Frontal cortex (tissue), 4 donors: ENCODE data around the gene DERL3. TPM values are rescaled to one million over a fixed set of nuclear protein-coding genes. Genes with fewer than 3 reads are reported as not detected.

Experiments
- DNase-seq, 2 donors: peaks; one replicate each; pipeline ENCODE4 v3.0.0; 2012; ENCODE audit warnings: low spot score in 2 of 2
- FAIRE-seq: peaks from 2 replicates; lab custom pipeline; 2012; peaks lifted over from hg19 to GRCh38; lab: Jason Lieb, UNC
- total RNA-seq: library from RNA; depleted of rRNA; stranded (reverse); fragments of >200 nt; gene quantifications from one replicate; pipeline ENCODE4 v1.2.3, GENCODE V29; 2014
- donor health status: control.
- donor health status: control.
- donor health status: control.

The DERL3 gene
- total RNA-seq, 1 donor from 2014 or later, result 0.82 TPM

DNA sequence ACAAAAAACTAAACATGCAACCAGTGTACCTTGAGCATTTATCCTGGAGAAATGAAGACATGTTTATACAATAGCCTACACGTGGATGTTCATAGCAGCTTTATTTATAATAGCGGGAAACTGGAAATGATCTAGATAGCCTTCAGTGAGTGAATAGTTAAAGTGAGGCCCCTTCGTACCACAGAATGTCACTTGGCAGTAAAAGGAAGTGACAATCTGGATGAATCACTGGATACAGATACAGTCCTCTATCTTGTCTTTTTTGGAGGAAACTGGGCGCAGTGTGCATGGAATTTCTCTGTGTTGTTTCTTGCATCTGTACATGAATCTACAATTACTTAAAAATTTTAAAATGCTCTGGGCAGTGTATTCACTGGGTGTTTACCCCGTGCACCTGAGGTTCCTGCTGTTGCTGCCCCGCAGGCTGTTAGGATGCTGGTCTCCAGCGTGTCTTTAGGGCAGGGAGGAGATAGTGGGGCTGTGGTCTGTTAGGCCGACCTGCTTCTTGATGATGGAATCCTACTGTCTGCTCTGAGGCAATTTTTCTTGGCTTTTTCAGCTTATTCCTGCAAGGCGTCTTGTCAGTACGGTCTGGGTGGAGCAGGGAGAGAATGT, 23.2 kb downstream of the DERL3 start:
- FAIRE-seq (no peak), DNase-seq (no peak)

DNA sequence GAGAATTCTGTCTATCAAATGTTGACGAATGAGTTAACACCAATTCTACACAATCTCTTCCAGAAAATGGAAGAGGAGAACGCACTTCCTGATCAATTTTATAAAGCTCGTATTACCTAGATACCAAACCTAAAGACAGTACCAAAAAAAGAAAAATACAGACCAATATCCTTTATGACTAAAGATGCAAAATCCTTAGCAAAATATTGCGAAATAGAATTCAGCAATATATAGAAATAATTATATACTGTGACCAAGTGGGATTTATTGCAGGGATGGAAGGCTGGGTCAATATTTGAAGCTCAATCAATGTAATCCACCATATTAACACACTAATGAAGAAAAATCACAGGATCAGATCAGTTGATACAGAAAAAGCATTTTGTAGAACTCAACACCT, 26.4 kb downstream of the DERL3 start:
- no peak for DNase-seq
- no peak for FAIRE-seq

DNA sequence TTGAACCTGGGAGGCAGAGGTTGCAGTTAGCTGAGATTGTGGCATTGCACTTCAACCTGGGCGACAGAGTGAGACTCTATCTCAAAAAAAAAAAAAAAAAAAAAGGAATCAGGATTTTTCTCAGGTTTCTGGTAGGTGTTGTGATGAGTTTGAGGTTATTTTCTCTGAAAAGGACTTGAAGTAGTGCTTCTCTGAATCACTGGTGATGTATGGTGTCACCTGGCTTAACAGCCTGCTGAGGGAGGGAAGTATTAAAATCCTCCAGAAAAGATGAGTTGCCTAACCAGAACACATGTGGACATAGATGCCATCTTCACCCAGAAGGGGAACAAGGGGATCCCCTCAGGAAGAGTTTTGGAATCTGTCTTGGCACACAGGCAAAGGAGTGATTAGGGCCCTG, 32.0 kb downstream of the DERL3 start:
- DNase-seq (no peak), FAIRE-seq (no peak)

DNA sequence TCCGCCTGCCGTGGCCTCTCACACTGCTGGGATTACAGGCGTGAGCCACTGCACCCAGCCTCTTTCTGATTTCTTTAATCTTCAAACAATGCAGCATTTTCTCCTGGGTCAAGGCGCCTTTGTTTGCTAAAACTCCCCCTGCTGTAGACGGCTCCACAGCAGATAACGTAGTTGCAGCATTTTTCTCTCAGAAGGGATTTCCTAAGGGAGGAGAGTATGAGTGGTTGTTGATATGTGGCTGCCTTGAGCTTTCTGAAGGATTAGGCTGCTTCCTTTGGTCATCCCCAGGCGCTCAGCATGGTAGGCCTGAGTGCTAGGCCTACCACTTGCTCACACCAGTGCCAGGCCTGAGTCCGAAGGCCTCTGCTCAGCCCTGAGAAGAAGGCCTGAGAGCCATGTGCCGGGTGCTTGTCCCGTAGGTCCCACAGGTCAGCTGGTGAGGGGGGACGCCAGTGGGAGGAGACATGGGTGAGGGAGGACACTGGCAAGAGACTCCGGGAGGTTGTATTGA, 34.0 kb downstream of the DERL3 start:
- no peak for FAIRE-seq
- DNase-seq, result no peak

DNA sequence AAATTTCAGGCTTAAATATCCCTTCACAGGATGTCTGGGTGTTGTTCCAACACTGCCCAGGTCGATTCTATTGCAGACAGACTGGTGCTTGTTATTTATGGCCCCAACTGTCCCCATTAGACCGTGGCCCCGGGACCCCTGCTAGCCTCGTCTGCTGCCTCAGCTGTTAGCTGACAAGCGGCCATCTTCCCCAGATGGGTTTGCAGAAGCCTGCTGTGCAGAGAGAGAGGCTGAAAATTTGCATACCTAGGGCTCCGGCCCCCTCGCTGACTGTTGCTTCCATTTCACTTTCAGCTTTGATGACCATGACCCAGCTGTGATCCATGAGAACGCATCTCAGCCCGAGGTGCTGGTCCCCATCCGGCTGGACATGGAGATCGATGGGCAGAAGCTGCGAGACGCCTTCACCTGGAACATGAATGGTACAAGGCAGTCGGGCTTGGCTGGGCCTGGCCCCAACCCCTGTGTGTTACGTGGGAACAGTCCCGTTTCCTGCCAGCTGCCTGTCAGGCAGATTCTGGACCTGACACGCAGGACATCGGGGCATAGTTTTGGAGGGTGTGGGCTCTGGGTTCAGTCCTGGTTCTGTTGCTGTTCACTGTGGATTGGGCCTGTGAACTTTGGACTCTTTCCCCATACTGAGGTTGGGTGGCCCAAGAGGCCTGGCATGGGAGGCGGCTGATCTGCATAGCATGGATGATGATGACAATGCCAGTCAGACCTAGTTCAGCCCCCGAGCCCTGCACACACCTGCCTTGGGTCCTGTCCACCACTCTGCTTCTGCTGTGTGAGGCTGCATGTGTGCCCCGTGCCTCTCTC, 35.6 kb downstream of the DERL3 start:
- DNase-seq (no peak), FAIRE-seq (no peak)

DNA sequence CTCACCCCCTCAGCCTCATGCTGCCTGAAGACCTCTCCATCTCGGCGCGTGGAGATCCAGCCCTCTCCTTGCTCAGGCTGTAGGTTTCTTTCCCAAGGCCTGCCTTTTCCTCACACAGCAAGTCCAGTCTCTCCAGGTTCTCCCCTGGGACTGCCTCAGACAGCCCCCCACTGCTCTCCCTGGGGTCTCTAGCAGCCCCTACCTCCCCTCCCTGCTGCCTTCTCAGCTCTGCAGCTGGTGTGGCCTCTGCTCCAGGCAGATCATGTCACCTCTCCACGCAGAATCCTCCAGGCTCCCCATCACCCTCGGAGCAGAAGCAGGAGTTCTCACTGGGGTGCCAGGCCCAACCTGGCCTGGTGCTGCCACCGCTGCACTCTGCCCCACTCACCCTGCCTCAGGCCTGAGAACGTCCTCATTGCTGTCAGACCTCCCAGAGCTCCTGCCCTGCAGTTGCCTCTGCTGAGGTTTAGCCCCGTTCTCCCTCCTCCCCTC, 36.9 kb downstream of the DERL3 start:
- no peak for DNase-seq
- no peak for FAIRE-seq

DNA sequence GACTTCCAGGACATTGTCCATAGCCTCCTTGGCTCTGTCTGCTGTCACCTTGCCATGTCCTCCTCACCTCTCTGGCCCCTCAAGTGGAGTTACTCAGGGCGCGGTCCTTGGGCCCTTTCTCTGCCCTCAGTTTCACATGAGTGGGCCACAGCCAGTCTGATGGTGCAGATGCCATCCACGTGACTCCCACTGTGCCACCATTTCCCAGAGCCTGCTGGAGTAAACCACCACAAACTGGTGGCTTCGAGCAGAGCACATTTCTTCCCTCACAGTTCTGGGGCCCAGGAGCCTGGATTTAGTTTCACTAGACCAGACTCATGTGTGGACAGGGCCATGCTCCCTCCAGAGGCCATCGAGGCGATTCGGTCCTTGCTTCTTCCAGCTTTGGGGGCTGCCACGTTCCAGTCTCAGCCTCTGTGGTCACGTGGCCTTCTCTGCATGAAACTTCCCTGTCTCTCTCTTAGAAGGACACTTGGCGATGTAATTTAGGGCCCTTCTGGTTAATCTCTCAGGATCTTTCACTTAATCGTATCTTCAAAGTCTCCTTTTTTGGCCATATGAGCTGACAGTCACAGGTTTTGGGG, 37.5 kb downstream of the DERL3 start:
- FAIRE-seq (no peak), DNase-seq (no peak)

DNA sequence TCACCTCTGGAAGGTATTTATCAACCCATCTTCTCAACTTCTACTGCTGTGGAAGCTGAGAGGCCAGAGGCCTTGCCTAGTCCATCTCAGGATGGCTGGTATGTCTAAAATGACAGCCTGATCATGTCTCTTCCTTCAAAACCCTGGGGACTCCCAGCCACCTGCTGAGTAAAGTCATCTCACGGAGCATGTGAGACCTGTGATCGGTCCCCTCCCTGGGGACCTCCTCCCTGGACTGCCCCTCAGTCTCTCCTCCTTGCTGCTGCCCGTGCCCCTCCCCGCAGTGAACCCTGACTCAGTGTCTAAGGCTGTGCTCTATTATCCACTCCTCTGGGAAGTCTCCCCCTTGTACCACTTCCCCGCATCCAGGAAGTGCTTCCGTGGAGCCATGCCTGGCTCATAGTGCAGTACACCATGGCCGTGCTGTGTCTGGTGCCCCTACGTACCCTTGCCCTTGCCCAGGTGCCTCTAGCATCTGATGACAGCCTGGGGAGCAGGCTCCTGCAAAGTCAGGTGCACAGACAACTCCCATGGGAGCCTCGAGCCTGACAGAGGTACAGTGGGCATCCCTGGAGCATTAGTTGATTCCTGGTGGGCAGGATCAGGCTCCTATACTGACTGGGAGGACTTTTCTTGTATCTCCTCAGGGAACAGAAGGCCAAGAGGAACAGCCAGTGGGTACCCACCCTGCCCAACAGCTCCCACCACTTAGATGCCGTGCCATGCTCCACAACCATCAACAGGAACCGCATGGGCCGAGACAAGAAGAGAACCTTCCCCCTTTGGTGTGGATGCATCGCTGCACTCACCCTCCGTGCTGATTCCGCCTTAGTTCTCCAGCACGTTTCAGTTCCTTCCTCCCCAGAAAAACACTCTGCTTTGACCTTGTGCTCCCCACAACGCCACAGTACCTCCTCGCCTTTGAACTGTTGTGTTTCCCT, 38.2 kb downstream of the DERL3 start:
- no peak for DNase-seq
- no peak for FAIRE-seq

DNA sequence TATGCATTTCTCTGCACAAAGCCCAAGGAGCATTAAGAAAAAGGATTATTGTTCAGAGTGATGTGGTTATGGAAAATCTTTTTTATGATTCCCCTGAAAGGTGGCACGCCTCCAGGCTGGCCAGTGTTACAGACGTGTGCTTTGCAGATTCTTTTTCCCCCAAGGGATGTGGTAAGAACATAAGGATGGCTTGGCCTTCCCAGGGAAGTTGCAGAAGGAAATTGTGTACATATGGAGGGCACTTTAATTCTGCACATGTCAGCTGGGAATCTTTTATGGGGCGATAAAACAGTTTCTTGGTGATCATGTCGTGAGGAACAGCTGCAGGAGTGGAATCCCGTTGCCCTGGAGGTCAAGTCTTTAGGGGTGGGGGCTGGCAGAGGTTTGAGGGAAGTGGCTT, 42.3 kb downstream of the DERL3 start:
- FAIRE-seq, result no peak
- DNase-seq, result no peak

DNA sequence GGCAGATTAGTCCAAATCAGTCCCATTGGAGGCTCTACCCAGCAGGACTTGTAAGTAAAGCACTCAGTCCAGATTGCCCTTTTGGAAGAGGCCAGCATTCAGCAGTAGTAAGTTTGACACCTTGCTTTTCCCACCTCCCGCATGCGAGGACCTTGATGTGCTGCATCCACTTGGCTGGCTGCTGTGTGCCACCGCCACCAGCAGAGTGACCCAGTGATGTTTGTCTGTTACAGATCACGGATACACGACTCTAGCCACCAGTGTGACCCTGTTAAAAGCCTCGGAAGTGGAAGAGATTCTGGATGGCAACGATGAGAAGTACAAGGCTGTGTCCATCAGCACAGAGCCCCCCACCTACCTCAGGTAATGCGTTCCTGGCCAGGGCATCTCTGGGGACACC, 45.5 kb downstream of the DERL3 start:
- FAIRE-seq, result no peak
- DNase-seq, result no peak

DNA sequence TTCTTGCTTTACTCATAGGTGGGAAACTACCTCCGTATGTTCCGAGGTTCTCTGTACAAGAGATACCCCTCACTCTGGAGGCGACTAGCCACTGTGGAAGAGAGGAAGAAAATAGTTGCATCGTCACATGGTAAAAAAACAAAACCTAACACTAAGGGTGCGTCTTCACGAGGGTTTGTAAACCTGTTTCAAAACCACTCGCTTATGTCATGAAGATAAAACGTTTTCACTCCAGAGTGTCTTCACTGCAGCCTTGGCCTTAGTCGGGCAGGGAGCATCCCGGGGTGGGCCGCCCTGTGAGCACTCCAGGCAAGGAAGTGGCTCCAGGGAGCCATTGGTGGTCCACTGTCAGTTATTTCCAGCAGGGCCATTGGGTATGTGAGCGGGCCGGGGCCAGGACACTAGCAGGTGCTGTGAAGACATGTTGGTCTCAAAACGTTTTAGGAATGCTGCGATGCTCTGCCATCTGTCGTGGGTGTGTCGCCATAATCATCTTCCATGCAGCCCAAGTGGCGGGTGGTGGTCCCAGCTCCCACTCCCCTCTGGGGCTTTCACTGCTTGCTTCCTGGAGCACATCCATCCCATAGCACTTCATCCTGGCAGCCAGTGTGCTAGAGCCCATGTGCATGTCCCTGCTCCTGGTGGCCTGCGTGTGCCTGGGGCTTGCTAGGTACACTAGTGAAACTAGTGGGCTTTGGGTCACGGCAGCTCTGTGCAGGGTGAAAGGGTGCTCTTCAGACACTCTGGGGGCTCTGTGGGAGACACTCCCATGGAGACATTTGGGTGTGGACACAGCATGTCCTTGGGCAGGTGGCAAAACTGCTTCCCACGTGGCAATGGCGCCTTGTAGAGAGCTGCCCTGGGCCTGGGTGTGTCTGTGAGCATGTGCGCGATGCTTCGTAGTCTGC, 46.8 kb downstream of the DERL3 start:
- no peak for FAIRE-seq
- no peak for DNase-seq

DNA sequence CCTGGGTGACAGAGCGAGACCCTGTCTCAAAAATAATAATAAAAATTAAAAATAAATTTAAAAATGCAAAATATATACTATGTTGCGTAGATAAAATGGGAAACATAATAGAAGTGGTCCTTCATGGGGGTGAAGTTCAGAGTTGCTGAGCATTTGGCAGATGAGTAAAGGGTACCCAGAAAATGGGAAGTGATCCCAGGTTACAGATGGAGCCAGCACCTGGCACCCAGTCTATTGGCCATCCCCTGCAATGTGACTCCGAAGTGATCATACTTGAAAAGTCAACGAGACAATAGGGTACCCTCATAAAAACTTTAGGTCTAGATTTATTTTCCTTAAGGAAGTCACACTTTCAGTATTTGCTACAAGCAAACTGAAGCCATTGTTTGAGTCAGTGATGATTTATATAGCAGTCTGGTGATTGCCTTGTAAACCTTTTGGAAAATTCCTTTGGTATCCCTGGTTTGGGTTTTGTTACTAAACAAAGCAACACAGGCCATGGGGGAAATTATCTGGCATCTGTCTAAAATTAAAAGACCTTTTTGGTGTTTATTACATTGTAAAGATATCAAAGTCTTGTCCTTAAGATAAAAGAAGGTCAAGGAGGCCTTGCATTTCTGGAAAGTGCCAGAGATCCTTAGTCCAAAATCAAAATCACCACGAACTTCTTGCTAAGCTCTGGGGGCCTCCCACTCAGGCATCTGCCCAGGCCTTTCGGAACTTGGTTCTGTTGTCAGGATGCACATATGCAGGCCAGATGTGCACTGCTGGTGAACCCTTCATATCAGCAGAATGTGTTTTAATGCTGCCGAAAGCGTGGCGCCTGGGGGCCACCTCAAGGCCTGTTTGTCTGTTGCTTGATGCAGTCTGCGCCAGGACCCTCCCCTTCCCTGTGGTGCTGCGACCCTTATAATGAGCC, 47.7 kb downstream of the DERL3 start:
- FAIRE-seq, result no peak
- no peak for DNase-seq

DNA sequence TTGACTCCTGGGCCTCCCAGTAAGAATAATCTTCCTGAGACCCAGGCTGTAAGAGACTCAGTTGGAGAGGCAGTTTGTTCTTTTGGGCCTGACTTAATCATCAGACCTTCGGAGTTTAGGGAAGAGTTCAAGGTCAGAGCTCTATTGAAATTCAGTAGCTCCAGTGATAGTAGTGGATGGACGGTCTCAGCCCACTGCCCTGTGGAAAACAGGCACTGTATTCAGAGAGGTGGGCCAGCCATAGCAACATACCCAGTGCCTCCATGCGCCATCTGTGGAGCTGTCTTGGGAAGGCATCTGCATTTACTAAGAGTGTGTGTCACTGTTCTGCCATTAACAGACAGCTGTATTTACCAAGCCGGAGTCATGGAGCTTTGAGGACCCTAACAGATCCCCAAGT, 49.2 kb downstream of the DERL3 start:
- FAIRE-seq (no peak), DNase-seq (no peak)

DNA sequence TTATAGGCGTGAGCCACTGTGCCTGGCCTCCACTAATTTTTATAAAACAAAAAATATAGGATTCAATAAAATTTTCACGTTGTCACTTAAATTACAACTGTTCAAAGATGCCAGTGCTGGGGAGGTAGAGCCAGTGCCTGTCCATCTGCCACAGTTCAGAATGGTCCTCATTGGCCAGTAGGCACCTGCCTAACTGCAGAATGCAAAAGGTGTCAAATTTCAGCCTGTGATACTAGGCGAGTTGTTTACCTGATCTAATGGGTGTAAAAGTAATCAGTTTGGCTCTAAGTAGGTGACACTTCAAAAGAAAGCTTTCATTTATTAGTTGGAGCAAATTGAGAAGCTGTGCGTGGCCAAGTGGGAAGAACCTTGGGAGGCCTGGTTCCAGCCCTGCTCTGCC, 49.7 kb downstream of the DERL3 start:
- FAIRE-seq (no peak), DNase-seq (no peak)

DNA sequence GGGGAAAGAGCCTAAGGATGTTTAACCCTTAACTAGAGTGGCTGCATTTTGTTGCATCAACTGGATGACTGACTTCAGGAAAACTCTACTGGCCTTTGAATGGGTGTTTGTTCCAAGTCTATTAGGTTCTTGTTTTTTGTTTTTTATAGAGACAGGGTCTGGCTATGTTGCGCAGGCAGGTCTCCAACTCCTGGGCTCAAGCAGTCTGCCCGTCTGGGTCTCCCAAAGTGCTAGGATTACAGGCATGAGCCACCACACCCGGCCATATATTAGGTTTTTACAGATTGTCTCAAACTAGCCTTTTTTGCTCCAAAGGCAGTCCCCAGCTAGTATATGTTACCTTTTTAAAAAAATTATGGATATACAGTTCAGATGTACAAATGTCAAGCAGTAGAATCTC, 50.9 kb downstream of the DERL3 start:
- no peak for DNase-seq
- no peak for FAIRE-seq

DNA sequence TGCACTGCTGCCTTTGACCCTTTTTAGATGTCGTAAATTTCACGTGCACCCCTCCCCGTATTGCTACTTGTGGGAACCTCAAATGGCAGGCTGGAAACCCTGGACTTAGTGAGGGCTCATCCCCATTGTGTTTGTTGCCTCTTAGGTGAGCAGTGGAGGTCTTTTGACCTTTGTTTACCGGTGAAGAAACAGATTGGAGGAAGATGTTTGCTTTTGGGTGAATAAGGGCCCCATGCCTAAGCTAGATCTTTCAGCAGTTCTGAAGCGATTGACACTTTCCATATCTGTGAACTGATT, 51.3 kb downstream of the DERL3 start:
- FAIRE-seq, result no peak
- no peak for DNase-seq

DNA sequence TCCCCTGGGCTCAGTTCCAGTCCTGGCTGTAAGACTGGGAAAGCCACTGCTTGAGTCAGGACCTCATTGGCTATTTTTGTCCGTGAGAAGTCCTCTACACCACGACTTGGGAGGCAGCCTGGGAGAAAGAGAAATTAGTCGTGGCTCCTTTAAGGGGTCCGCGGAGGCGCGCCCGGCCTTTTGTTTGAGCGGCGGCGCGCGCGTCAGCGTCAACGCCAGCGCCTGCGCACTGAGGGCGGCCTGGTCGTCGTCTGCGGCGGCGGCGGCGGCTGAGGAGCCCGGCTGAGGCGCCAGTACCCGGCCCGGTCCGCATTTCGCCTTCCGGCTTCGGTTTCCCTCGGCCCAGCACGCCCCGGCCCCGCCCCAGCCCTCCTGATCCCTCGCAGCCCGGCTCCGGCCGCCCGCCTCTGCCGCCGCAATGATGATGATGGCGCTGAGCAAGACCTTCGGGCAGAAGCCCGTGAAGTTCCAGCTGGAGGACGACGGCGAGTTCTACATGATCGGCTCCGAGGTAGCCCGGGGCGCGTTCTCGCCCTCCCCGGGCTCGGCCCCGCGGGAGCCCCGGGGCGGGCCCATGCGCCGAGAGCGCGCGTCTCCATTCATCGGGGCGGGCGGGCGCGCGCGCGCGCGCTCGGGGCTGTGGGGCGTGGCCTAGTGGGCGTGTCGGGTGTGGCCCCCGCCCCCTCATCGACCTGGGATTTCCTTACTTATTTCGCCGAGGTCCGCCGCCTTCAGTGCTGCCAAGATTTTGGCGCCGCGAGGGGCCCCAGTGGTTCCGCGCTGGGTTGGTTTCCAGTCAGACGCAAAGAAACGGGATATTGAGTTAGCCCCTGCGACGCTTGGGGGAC, 51.8 kb downstream of the DERL3 start, which contains the start of gene SMARCB1:
SMARCB1 (plus strand) TSS at position 215 of the 848 bp plus-strand sequence; CDS start at position 419, 204 bp downstream.
- FAIRE-seq, result no peak
- DNase-seq, result peak; percentile 91 to 95
